HG03045 (cell line): ENCODE data around the gene GMPPA.

Experiments used
- ATAC-seq: cut with Tn5 transposase; IDR thresholded peaks from one replicate; pipeline ENCODE4 v1.9.1; 2021; ENCODE audit warnings: mild to moderate bottlenecking, moderate library complexity; ENCODE audit not compliant: unreplicated experiment

The GMPPA gene

DNA sequence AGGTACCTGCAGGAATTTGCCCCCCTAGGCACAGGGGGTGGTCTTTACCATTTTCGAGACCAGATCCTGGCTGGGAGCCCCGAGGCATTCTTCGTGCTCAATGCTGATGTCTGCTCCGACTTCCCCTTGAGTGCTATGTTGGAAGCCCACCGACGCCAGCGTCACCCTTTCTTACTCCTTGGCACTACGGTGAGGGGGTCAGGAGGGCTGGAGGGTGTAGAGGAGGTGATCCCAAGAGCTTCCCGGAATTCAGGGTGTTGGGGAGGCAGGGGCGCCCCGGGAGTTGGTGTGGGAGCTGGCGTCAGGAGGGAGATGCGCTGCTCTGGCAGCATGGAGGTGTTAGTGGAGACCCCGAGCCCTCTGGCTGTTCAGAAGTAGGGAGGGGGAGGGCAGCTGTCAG, 3.2 kb downstream of the GMPPA start:
- no peak for ATAC-seq

DNA sequence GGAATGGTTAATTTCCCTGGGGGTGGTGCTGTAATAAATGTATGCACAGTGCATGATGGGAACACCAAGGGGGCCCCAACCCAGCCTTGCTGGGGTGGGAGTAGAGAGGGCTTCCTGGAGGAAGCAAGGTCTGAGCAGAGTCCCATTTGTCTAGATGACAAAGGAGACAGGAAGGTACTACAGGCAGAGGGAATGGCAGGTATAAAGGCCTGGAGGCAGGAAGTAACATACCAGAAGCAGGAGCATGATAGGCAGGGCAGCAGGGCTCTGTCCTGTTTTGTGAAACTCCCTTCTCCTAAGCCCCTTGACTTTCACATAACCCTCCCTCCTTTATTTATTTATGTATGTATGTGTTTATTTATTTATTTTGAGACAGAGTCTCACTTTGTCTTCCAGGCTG, 3.9 kb downstream of the GMPPA start:
- ATAC-seq, result no peak

DNA sequence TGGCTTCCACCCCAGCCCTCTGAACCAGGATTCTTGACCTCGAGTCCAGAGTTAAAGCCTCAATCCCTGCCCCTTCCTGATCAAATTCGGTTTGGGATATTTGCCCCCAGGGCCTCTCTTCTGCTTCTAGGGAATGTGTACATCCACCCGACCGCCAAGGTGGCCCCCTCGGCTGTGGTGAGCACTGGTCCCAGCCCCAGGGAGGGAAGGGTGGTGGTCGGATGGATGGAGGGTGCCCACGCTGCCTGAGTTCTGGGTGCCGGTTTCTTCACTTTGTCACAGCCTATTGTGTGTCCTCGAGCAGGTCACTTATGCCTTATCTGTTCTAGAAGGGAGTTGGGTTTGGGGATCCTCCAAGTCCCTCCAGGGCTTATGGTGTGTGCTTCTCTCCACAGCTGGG, 6.9 kb downstream of the GMPPA start:
- ATAC-seq, result no peak

DNA sequence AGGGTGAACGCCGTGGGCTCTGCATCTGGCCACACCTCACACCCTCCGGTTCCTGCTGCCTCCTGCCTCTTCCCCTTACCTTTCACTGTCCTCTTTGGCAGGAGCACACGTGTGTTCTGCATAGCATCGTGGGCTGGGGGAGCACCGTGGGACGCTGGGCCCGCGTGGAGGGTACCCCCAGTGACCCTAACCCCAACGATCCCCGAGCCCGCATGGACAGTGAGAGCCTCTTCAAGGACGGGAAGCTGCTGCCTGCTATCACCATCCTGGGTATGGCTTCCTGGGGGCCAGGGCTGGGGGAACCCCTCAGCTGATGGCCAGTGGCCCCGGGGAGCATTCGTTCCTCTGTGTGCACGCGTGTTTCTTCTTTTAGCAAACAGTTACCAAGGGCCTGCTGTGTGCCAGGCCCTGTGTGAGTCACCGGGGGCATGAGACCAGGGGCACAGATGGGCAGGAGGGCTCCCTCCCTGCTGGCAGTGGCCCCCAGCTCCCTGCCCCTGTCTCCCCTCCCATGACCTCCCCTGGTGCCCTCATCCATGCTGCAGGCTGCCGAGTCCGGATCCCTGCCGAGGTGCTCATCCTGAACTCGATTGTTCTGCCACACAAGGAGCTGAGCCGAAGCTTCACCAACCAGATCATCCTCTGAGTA, 7.6 kb downstream of the GMPPA start:
- ATAC-seq, result no peak

DNA sequence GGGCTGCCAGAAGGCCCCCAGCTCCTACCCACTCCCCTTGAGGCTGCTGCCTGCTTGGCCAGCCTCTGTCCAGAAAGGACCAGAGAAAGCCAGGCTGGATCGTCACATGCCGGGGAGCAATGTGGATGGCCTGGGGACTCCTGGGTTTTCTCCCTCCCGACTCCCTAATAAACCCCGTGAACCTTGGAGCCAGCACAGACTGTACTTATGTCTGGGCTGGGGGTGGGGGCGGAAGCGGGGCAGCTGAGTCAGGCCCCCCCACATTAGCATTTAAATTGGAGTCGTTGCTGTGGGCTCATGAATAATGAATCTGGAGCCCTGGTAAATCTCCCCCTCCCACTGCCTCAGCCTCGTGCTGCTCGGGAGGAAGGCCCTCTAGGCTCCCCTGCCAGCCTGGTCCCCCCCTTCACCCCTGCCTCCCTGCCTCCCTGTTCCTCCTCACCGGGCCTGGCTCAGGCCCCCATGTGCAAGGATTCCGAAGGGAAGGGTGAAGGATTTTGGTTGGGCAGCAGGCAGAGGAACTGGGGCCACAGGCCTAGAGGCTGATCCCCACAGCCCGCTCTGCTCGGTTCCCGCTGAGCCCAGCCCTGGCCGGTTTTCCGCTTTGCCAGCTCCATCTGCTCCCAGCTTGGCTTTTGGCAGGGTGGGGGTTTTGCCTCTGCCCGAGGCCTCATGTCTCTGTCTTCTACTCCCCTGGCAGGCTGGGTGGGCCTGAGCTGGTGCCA, 8.3 kb downstream of the GMPPA start:
- no peak for ATAC-seq

DNA sequence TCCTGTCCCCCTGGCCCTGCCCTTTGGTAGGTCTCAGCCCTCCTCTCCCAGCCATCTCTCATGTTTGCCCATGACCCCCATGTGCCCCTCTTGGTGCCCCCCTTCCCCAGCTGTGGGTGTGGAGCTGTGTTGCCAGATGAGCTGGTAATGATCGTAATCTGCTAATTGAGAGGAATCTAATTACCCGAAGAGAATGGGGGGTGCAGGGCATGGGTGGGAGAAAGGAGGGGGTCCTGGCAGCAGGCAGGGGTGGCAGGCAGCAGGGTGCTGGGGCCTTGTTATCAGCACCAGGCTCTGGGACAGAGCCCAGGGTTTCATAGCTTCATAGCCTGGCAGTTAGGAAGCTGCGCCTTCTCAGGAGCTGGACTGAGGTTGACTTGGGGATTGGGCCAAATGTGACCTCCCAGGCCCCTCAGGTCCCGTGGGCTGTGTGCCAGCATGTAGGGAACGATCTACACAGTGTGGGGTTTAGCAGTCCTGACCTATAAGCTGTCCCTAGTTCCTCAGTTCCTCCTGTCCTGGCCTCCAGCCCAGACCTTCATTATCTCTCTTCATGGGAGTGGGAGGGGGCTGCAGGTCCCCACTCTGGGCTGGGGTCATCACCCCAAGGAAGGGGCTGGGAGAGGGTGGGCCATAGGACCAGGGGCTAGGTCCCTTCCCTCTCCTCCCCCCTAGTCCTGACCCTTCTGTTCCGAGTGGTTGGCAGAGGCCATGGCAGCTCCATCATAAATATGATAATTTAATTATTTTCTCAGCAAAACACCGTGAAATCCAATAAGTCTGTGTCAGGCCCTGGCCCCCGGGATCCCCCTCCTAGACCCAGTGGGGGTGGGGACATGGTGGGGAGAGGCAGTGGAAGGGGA, 9.1 kb downstream of the GMPPA start:
- no peak for ATAC-seq

DNA sequence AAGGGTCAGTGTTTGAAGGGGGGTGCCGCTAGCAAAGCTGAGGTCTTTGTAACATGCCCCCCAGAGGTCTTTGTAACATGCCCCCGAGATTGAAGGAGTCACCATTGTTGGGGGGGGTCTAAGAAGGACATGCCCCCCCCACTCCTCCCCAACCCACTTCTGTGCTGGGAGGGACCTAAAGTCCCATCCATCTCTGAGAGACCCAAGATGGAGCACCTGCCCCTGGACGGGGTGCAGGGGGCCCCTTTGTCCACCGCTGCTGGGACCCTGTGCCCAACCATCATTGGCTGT, 9.7 kb downstream of the GMPPA start:
- no peak for ATAC-seq

DNA sequence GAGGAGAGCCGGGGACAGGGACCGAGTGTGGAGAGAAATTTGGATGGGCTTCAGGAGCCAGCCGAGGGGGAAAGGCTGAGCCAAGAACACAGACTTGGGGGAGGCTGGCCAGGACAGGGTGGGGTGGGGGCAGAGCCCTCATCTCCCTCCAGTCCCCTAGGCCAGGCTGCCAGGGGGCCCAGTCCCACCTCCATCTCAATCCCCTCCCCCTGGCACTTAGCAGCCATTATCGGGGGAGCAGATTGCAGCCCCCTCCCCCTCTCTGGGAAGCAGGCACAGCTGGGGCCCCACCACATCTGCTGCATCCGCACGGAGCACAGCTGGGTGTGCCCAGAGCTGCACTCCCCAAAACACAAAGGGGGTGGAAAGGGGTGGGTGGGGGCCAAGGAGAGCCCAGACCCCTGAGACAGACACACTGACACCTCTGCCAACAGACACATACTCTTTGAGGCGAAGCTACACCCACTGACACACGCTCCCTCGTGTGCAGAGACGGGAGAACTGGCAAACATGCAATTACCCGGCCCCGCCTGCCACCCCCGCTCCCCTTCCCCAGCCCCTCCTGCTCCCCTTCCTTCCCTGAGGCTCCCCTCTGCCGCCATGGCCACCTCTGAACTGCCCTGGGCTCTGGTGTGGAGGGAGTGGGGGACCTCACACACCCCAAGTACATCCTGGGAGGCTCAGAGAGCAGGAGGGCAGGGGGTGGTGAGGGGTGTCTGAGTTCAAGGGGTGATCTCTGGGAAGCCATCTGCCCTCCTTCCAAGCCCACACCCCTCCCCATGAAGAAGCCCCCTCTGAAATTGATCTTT, 10.5 kb downstream of the GMPPA start:
- no peak for ATAC-seq

DNA sequence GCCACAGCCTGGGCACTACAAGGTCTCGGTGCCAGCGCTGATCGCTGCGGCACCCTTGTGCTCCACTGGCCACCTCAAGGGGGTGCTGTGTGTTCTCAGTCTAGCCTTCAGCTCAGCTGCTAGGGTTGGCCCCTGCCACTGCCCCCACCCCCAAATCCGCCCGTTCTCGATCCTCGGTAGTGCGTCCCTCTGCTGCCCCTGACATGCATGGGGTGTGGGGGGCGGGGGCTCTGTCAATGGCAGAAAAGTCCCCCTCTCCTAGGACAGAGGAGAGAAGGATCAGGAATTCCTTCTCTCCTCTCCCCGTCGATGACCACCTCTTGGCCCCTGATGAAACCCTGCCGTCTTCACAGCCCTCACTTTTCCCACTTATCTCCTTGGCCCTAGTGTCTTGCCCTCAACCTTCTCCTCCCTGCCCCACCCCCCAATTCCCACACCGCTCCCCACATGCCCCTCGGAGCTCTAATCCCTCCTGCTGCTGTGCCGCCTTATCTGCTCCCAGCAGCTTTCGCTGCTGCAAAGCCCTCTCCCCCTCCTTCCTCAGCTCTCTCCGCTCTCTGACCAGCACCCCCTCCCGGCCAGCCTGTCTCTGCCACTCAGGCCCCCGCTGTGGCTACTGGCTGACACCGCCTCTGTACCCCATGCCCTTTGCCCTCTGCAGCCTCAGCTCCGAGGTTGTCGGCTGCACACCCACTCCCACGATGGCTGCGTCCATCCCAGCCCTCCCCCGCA, 11.3 kb downstream of the GMPPA start:
- peak; percentile 42 for ATAC-seq

DNA sequence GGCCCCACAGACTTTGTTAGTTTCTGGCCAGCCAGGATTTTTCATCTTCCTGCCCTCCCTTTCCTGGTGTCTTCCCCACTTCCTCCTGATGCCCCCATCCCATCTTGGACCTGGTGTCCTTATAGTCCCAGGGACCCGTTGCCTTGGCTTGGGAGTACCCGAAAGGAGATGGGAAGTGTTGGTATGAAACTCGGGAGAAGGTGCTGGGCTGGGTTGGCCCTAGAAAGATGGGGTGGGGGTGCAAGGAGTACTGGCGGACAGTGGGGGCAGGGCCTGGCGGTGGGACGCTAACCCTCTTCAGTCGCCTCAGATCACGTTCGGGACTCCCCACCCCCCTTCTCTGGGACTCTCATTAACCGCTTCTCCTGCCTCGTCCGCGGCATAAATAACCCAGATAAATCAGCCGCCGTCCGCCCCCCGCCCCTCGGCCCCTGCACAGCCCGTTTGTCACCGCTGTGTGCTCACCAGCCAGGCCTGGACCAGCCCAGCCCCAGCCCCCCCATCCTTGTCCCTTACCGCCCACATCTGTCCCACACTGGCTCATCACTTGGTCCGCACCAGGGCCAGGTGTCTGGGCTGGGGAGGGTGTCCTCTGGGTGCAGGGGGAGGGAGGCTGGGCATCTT, 11.9 kb downstream of the GMPPA start:
- ATAC-seq, result no peak

DNA sequence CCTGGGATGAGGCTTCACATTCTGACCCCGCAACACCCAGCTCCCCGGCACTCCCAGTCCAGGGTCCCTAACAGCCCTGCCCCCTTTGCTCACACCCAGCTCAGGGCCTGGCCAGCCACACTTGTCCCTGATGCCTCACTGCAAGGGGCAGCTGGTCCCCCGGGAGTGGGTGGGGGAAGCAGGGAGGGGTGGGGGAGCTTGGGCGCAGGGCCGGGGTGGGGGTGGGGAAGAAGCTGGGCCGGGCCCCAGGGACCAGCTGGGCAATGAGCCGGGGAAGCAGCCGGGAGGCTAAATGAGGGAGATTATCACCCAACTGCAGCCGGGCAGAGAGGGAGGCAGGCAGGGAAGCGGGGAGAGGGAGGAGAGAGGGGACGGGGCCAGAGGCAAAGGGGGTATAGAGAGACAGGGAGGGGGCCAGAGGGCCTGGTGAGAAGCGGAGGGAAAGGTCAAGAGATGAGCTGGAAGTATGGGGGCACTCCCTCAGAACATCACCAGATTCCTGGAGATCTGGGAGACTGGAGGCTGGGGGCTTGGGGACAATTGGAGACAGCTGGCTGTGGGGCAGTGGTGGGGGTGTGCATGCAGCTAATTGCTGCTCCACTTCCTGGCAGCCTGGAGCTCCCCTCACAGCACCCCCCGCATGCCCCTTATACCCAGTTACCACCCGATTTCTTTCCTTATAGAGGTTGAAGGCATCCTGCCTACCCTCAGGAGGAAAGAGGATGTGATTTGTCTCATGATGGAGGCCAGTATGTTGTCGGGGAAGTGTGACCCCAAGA, 13.0 kb downstream of the GMPPA start:
- no peak for ATAC-seq

DNA sequence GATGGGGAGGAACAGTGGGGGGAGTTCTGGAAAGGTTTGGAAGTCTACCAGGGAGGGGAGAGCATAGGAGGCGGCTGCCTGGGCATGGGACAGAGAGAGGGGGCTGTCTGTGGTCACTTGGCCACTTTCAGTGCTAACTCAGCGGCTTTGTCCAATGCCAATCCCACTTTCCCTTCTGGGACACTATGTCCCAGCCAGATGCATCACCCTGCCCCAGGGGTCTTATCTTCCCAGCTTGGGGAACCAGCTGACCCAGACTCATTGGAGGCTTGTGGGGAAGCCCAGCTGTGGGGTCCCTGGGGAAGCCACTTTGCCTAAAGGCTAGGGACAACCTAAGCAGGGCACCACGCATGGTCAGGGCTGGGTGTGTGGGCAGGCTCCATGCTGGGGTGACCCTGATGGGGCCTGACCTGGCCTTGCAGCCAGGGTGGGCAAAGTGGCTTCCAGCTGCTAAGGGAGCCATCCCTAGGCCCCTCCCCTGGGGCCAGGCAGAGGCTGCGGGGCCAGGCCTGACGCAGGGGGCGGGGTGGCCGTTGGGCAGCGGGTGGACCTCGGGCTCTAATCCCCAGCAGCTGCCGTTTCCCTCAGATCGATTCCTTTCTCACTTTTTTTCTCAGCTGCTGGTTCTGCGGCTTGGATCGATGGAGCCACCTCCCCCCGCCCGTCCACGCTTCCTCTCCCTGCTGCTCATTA, 14.0 kb downstream of the GMPPA start:
- ATAC-seq, result no peak

DNA sequence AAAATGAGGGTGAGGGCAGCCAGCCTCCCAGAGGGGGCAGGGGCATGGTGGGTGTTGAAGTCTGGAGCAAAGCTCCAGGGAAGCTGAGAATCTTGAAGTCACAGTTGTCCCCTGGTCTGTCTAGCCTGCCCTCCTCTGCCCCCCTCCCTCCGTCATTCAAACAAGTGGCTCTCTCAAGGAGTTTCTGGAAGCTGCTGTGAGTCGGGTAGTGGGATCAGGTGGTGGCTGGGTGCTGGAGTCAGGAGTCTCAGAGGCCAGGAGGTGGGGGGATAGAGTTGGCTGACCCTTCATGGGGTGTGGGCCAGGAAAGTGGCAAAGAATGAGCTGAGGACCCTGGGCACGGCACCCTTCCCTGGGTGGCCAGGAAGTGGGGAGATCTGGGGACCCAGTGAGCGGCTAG, 15.1 kb downstream of the GMPPA start:
- no peak for ATAC-seq

DNA sequence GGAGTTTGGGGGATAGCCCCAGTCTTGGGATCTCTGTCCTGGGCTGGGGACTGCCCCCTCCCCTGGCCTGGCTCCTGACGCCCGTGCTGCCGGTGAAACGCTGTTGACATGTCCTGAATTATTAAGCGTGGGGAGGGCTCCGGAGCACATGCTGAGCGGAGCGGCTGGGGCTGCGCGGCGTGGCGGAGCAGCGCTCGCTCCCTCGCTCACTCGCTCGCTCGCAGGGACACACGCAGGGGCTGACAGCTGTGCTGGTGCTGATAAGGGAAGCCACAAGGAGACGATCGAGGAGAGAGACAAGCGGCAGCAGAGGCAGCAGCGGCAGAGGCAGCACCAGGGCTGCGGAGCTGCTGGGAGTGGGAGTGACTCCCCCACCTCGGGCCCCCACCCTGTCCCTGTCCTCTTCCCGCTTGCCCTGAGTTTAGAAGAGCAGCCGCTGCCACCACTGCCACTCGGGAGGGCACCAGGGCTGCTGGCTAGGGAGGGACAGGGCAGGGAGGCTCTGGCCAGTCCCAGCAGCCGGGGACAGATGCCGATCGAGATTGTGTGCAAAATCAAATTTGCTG, 15.6 kb downstream of the GMPPA start, which contains the start of gene ASIC4:
TSS of gene ASIC4 (plus strand) at position 287 of the 566 bp plus-strand sequence. CDS start at position 530, 243 bp downstream.
- ATAC-seq, result no peak

DNA sequence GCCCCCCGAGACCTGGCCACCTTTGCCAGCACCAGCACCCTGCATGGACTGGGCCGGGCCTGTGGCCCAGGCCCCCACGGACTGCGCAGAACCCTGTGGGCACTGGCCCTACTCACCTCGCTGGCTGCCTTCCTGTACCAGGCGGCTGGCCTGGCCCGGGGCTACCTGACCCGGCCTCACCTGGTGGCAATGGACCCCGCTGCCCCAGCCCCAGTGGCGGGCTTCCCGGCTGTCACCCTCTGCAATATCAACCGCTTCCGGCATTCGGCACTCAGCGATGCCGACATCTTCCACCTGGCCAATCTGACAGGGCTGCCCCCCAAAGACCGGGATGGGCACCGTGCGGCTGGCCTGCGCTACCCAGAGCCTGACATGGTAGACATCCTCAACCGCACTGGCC, 16.1 kb downstream of the GMPPA start:
- ATAC-seq, result no peak

DNA sequence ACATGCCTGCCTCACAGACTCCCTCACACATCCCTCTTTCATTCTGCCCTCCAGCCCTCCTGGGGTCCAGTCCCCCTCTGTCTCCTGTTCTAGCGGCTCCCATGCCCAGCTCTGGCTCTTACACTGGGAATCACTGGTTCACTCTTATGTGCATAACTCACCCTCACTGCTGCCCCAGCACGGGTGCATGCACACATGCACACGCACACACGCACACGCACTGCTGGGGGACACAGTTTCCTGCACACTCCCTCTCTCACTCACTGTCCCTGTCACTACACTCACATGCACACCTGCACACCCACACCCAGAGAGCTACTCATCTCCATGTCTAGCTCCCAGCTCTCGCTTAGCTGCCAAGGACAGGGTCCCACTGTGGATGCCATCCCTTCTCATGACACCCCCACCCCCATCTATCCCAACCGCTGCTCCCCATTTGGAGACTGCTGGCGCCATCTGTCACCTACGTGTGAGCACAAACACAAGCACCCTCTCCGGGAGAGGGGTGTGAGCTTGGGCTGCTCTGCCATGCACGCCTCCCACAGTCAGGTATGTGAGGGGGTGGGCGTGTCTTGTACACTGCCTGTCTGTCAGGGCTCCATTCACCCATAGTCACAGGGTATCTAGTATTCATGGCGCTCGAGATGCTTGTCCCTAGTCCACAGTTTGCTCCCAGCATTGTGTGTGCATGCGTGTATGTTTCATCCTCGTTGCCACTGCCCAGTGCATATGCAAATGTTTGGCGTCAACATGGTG, 17.4 kb downstream of the GMPPA start:
- no peak for ATAC-seq

DNA sequence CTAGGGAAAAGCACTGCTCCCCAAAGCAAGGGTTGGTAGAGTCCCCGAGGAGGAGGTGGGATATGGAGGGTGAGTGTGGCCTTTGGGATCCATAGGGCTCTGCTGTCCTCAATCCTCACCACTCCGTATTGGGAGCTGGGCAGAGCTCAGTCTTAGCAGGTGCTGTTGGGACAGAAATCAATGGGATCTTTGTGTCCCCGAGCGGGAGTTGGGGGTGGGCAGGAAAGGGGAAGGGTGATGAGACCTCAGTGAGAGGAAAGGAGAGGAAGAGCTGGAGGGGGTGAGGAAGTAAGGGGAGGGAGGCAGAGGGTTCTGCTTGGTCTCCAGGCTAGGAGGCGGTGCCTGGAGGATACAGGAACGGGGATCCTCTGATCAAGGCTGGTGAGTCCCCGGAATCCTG, 18.2 kb downstream of the GMPPA start:
- no peak for ATAC-seq
